BJ (cell line): ENCODE measurements around the gene DNAH10. TPM values are rescaled to one million over a fixed set of nuclear protein-coding genes. Genes with fewer than 3 reads are reported as not detected.
"Not testable (repeated sequence)": the region's sequence is repeated elsewhere in the genome, so short reads cannot be mapped to it uniquely, and the experiment has no call there.

Experiments
- CTCF ChIA-PET: fragments of 350-600 bp; formaldehyde crosslinking; extraction: SDS; loops from one replicate; lab custom pipeline; 2021; ENCODE audit warnings: antibody characterized with exemption, inconsistent platforms; lab: Yijun Ruan, JAX
- POLR2A ChIA-PET: fragments of 300-600 bp; sonication (Branson Sonifier 250); formaldehyde crosslinking; extraction: SDS; loops from one replicate; lab custom pipeline; 2021; ENCODE audit warnings: antibody characterized with exemption; lab: Charles Lee
- DNase-seq: peaks from one replicate; pipeline ENCODE4 v3.0.0-alpha.2; 2011; ENCODE audit warnings: low read depth
- H3K27me3 ChIP-seq: 2 replicates; pipeline ENCODE4 v1.6.0; 2011; ENCODE audit warnings: low read length; ENCODE audit not compliant: control insufficient read depth, insufficient read depth
- H3K36me3 ChIP-seq: 2 replicates; pipeline ENCODE4 v1.5.1; 2011; ENCODE audit warnings: low read length; ENCODE audit not compliant: control insufficient read depth, insufficient read depth
- H3K4me3 ChIP-seq: 2 replicates; pipeline ENCODE4 v1.5.1; 2011; ENCODE audit warnings: low read depth, mild to moderate bottlenecking, control low read depth, low read length
- polyA plus RNA-seq: library from polyadenylated mRNA; depleted of rRNA; stranded (reverse); fragments of >200 nt; gene quantifications from 2 replicates; pipeline ENCODE4 v1.2.3, GENCODE V29; 2011
- TF ChIP-seq, protein P1 (sequence below): IDR thresholded peaks from 2 replicates; pipeline ENCODE4 v1.5.1; 2011; ENCODE audit warnings: low read depth, mild to moderate bottlenecking, control low read depth, inconsistent platforms, low read length, moderate library complexity; ENCODE audit not compliant: insufficient read depth

The DNAH10 gene
- polyA plus RNA-seq, 1 experiment = 0.61 TPM

GRCh38 chr12:123782997-123783792, 21.1 kb downstream of the DNAH10 start:
- H3K36me3 ChIP-seq = no peaks in the 10 kb centered on the region
- peaks cover 6% of the 10 kb centered on the region; the same call in 1 of the 2 replicates for H3K27me3 ChIP-seq
- POLR2A ChIA-PET = no interaction called here
- TF ChIP-seq, protein P1, sequence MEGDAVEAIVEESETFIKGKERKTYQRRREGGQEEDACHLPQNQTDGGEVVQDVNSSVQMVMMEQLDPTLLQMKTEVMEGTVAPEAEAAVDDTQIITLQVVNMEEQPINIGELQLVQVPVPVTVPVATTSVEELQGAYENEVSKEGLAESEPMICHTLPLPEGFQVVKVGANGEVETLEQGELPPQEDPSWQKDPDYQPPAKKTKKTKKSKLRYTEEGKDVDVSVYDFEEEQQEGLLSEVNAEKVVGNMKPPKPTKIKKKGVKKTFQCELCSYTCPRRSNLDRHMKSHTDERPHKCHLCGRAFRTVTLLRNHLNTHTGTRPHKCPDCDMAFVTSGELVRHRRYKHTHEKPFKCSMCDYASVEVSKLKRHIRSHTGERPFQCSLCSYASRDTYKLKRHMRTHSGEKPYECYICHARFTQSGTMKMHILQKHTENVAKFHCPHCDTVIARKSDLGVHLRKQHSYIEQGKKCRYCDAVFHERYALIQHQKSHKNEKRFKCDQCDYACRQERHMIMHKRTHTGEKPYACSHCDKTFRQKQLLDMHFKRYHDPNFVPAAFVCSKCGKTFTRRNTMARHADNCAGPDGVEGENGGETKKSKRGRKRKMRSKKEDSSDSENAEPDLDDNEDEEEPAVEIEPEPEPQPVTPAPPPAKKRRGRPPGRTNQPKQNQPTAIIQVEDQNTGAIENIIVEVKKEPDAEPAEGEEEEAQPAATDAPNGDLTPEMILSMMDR = no peak
- no peak for DNase-seq
- CTCF ChIA-PET = no interaction called here
- no peak overlapping the region for H3K4me3 ChIP-seq

- no peak overlapping the region for H3K4me3 ChIP-seq
- peaks cover 11% of the 10 kb centered on the region for H3K27me3 ChIP-seq
- H3K36me3 ChIP-seq = no peaks in the 10 kb centered on the region
- DNase-seq = no peak
- ChIA-PET POLR2A (no interaction called here), CTCF (no interaction called here)
- TF ChIP-seq, protein P1 = no peak
Measured at GRCh38 chr12:123787466-123787865, 25.4 kb downstream of the DNAH10 start.

- no peak overlapping the region for H3K4me3 ChIP-seq
- ChIA-PET CTCF (no interaction called here), POLR2A (no interaction called here)
- H3K27me3 ChIP-seq = peaks cover 9% of the 10 kb centered on the region
- DNase-seq = no peak
- TF ChIP-seq, protein P1 = no peak
- H3K36me3 ChIP-seq = no peaks in the 10 kb centered on the region
Measured at GRCh38 chr12:123788541-123788940, 26.4 kb downstream of the DNAH10 start.

DNA sequence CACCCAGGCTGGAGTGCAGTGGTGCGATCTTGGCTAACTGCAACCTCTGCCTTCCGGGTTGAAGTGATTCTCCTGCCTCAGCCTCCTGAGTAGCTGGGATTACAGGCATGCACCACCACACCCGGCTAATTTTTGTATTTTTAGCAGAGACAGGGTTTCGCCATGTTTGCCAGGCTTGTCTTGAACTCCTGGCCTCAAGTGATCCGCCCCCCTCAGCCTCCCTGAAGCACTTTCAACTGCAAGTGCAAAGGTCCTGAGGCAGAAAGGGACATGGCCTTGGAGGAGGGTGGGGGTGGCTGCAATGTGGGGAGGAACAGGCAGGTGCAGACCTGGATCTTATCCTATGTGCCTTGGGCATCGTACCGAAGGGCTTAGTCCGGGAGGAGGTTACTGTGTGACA, 27.3 kb downstream of the DNAH10 start:
- CTCF ChIA-PET, POLR2A ChIA-PET, H3K36me3 ChIP-seq, H3K27me3 ChIP-seq, H3K4me3 ChIP-seq, DNase-seq: not testable (repeated sequence)

DNA sequence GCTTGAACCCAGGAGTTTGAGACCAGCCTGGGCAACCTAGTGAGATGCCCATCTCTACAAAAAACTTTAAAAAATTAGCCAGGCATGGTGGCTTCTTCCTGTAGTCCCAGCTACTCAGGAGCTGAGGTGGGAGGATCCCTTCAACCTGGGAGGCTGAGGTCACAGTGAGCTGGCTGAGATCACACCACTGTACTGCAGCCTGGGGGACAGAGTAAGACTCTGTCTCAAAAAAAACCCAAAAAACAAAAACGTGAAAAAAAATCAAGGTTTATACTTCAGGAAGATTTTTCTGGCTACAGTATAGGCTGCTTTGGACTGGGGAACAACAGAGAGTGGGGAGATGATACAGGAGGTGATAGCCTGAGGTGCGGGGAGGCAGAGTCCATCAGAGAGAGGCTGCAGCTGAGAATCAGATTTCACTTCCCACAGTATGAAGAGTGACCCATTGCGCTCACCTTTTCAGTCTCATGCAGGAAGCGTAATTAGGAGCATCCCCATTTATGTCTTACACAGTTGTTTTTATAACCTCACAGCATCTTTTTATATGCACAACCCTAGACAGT, 28.9 kb downstream of the DNAH10 start:
- ChIA-PET CTCF (interaction anchor here (0.9 kb wide), 1 partner anchor 193 kb away, joined by 3 read pairs; no protein-coding TSS in a partner anchor), POLR2A (no interaction called here)
- TF ChIP-seq, protein P1 = no peak
- no peak for DNase-seq
- H3K27me3 ChIP-seq = peaks cover 9% of the 10 kb centered on the region; the same call in 1 of the 2 replicates
- H3K36me3 ChIP-seq = no peaks in the 10 kb centered on the region
- no peak overlapping the region for H3K4me3 ChIP-seq
